GM23338 (cell line): ENCODE measurements around the gene VEGFA. TPM values are rescaled to one million over a fixed set of nuclear protein-coding genes. Genes with fewer than 3 reads are reported as not detected.

ENCODE experiments used
- ATAC-seq: fragments of 200-7000 bp; cut with Tn5 transposase; 3 replicates; pipeline ENCODE4 v1.9.1; 2020
- DNase-seq: peaks from one replicate; pipeline ENCODE4 v3.0.0-alpha.2; 2015; ENCODE audit warnings: low spot score
- H2AFZ ChIP-seq: fragments of 200-600 bp; sonication (generic); 2 replicates; pipeline ENCODE4 v1.8.0; 2016; ENCODE audit warnings: antibody characterized with exemption, mild to moderate bottlenecking, moderate library complexity
- H3F3A ChIP-seq: fragments of 200-600 bp; sonication (generic); replicated peaks from 2 replicates; pipeline ENCODE4 v1.8.0; 2017; ENCODE audit warnings: antibody characterized with exemption, mixed run types, low read depth
- H3K27ac ChIP-seq: fragments of 200-600 bp; sonication (generic); 2 replicates; pipeline ENCODE4 v1.6.1; 2016; ENCODE audit warnings: low read depth
- H3K27me3 ChIP-seq: fragments of 200-600 bp; sonication (generic); 2 replicates; pipeline ENCODE4 v1.8.0; 2016; ENCODE audit warnings: mild to moderate bottlenecking, mixed run types, moderate library complexity; ENCODE audit not compliant: insufficient read depth
- H3K36me3 ChIP-seq: fragments of 200-600 bp; sonication (generic); 2 replicates; pipeline ENCODE4 v1.8.0; 2016; ENCODE audit warnings: mild to moderate bottlenecking; ENCODE audit not compliant: insufficient read depth
- H3K4me1 ChIP-seq: fragments of 200-600 bp; sonication (generic); 2 replicates; pipeline ENCODE4 v1.8.0; 2016; ENCODE audit warnings: mild to moderate bottlenecking, moderate library complexity; ENCODE audit not compliant: insufficient read depth
- H3K4me2 ChIP-seq: fragments of 200-600 bp; sonication (generic); 2 replicates; pipeline ENCODE4 v1.7.1; 2017; ENCODE audit warnings: mixed run types
- H3K4me3 ChIP-seq: fragments of 200-600 bp; sonication (generic); 2 replicates; pipeline ENCODE4 v1.6.1; 2016; ENCODE audit warnings: mixed run types
- H3K79me2 ChIP-seq: fragments of 200-600 bp; sonication (generic); replicated peaks from 2 replicates; pipeline ENCODE4 v1.8.0; 2017; ENCODE audit warnings: mild to moderate bottlenecking; ENCODE audit not compliant: insufficient read depth
- H3K9me2 ChIP-seq: fragments of 200-600 bp; sonication (generic); 2 replicates; pipeline ENCODE4 v1.8.0; 2017; ENCODE audit not compliant: insufficient read depth
- H4K20me1 ChIP-seq: fragments of 200-600 bp; sonication (generic); replicated peaks from 2 replicates; pipeline ENCODE4 v1.8.0; 2017; ENCODE audit warnings: mild to moderate bottlenecking; ENCODE audit not compliant: insufficient read depth
- H3K27ac Mint-ChIP-seq: 2 replicates; pipeline ENCODE4 v1.8.0; 2020; ENCODE audit warnings: inconsistent platforms, mild to moderate bottlenecking, moderate library complexity, mixed read lengths
- H3K27me3 Mint-ChIP-seq: 3 replicates; pipeline ENCODE4 v1.8.0; 2022; ENCODE audit warnings: low read depth, mild to moderate bottlenecking, moderate library complexity, mixed read lengths, inconsistent platforms; ENCODE audit not compliant: insufficient read depth, poor library complexity
- H3K36me3 Mint-ChIP-seq: 3 replicates; pipeline ENCODE4 v1.8.0; 2021; ENCODE audit warnings: low read depth, mild to moderate bottlenecking, inconsistent platforms, moderate library complexity, mixed read lengths
- H3K4me1 Mint-ChIP-seq: 3 replicates; pipeline ENCODE4 v1.8.0; 2020; ENCODE audit warnings: mild to moderate bottlenecking, inconsistent platforms, mixed read lengths
- H3K4me3 Mint-ChIP-seq: 3 replicates; pipeline ENCODE4 v1.8.0; 2021; ENCODE audit warnings: moderate library complexity, mild to moderate bottlenecking, inconsistent platforms, mixed read lengths
- H3K9me3 Mint-ChIP-seq: 3 replicates; pipeline ENCODE4 v1.8.0; 2020; ENCODE audit warnings: moderate library complexity, mild to moderate bottlenecking, inconsistent platforms, mixed read lengths
- CREB1 ChIP-seq: fragments of 250-450 bp; sonication (Bioruptor Pico); IDR thresholded peaks from 2 replicates; pipeline ENCODE4 v1.5.0; 2020; ENCODE audit warnings: low read depth, mild to moderate bottlenecking, moderate library complexity
- CTCF ChIP-seq, 2 experiments: fragments of 200-600 bp in 1 of 2; sonication (generic) in 1 of 2; conservative IDR thresholded peaks; 2 replicates each; pipeline versions ENCODE4 v1.5.1 to v1.6.1; 2016 to 2017; ENCODE audit warnings: antibody characterized with exemption in 2 of 2, low read depth in 2 of 2, mild to moderate bottlenecking in 2 of 2, moderate library complexity in 1 of 2
- ETS1 ChIP-seq: IDR thresholded peaks from 2 replicates; pipeline ENCODE4 v1.6.1; 2016; ENCODE audit warnings: antibody characterized with exemption
- JUNB ChIP-seq: IDR thresholded peaks from one replicate; pipeline ENCODE4 v1.6.1; 2016; ENCODE audit warnings: antibody characterized with exemption; ENCODE audit not compliant: unreplicated experiment
- POLR2AphosphoS5 ChIP-seq: IDR thresholded peaks from 2 replicates; pipeline ENCODE4 v1.6.1; 2016; ENCODE audit warnings: antibody characterized with exemption, low read depth
- REST ChIP-seq: IDR thresholded peaks from one replicate; pipeline ENCODE4 v1.6.1; 2018; ENCODE audit warnings: antibody characterized with exemption; ENCODE audit not compliant: unreplicated experiment
- STAT1 ChIP-seq: IDR thresholded peaks from one replicate; pipeline ENCODE4 v1.6.1; 2016; ENCODE audit warnings: antibody characterized with exemption; ENCODE audit not compliant: unreplicated experiment
- ZNF114 ChIP-seq: fragments of 250-450 bp; sonication (Bioruptor Pico); IDR thresholded peaks from 2 replicates; pipeline ENCODE4 v1.5.0; 2020; ENCODE audit warnings: mild to moderate bottlenecking, moderate library complexity
- ZNF331 ChIP-seq: fragments of 250-450 bp; sonication (Bioruptor Pico); IDR thresholded peaks from 2 replicates; pipeline ENCODE4 v1.5.0; 2020; ENCODE audit warnings: low read depth, mild to moderate bottlenecking, moderate library complexity
- polyA plus RNA-seq: library from polyadenylated mRNA; unstranded; fragments of >200 nt; fragmentation: Nextera tagmentation; extraction: Ambion mirVana; gene quantifications from 2 replicates; pipeline ENCODE4 v1.2.1, GENCODE V29; 2016
- total RNA-seq: library from RNA; depleted of rRNA; stranded (reverse); fragments of >200 nt; shearing (Covaris generic); gene quantifications from 2 replicates; pipeline ENCODE4 v1.2.3, GENCODE V29; 2014

Gene VEGFA
- total and polyA plus RNA-seq, 2 experiments from 2014 or later, result 10.9 to 61.1 TPM

GRCh38 chr6:43771858-43772680, 2.1 kb downstream of the VEGFA start:
- H3K4me3 ChIP-seq, result peak overlapping the region; percentile 99
- Mint-ChIP-seq H3K27me3 (peaks cover 23% of the 10 kb centered on the region), H3K4me1 (peaks cover 39% of the 10 kb centered on the region), H3K9me3 (peaks cover 3% of the 10 kb centered on the region; the same call in 1 of the 3 replicates), H3K36me3 (peaks cover 35% of the 10 kb centered on the region), H3K27ac (peak overlapping the region; percentile 99), H3K4me3 (peak overlapping the region; percentile 98)
- H3K4me1 ChIP-seq, result peaks cover 42% of the 10 kb centered on the region
- H3K27me3 ChIP-seq, result no peaks in the 10 kb centered on the region
- no peak for TF ChIP-seq STAT1
- TF ChIP-seq CTCF (conservative IDR thresholded peaks at IDR 0.05; ENCODE audit: low read depth in 2 of 2), result no peak
- no peak for TF ChIP-seq JUNB
- no peak for TF ChIP-seq CREB1 (CRISPR knock-in tag)
- no peak for TF ChIP-seq REST
- peak overlapping the region; percentile 93 for H3K27ac ChIP-seq
- ATAC-seq (peak; percentile 8), DNase-seq (peak; percentile 76)
- H3K9me2 ChIP-seq, result no peaks in the 10 kb centered on the region
- H3K4me2 ChIP-seq, result peak overlapping the region; percentile 100
- peaks cover 20% of the 10 kb centered on the region; the same call in 1 of the 2 replicates for H4K20me1 ChIP-seq
- 0 out of 2 replicates have a peak, but pooled peaks cover under 1% of the 10 kb centered on the region for H3K36me3 ChIP-seq
- peaks cover 58% of the 10 kb centered on the region for H3K79me2 ChIP-seq
- no peak overlapping the region for H2AFZ ChIP-seq
- H3F3A ChIP-seq, result no peaks in the 10 kb centered on the region

GRCh38 chr6:43772681-43773049, 2.7 kb downstream of the VEGFA start:
- peak; percentile 66 for DNase-seq
- H3K4me1 Mint-ChIP-seq, result peaks cover 34% of the 10 kb centered on the region
- peaks cover 23% of the 10 kb centered on the region for H3K27me3 Mint-ChIP-seq
- peak; percentile 4 for ATAC-seq
- peaks cover 41% of the 10 kb centered on the region for H3K36me3 Mint-ChIP-seq
- no peaks in the 10 kb centered on the region for H3F3A ChIP-seq
- H3K27ac ChIP-seq, result peak overlapping the region; percentile 93
- no peak overlapping the region for H2AFZ ChIP-seq
- H3K4me3 ChIP-seq, result peak overlapping the region; percentile 99
- H3K4me2 ChIP-seq, result peak overlapping the region; percentile 100
- no peaks in the 10 kb centered on the region for H3K27me3 ChIP-seq
- H3K36me3 ChIP-seq, result peaks cover 6% of the 10 kb centered on the region; the same call in 1 of the 2 replicates
- peaks cover 61% of the 10 kb centered on the region for H3K79me2 ChIP-seq
- peak overlapping the region; percentile 98 for H3K4me3 Mint-ChIP-seq
- peak overlapping the region; percentile 99 for H3K27ac Mint-ChIP-seq
- peaks cover 25% of the 10 kb centered on the region; the same call in 1 of the 2 replicates for H4K20me1 ChIP-seq
- peaks cover 3% of the 10 kb centered on the region; the same call in 1 of the 3 replicates for H3K9me3 Mint-ChIP-seq
- H3K4me1 ChIP-seq, result peaks cover 36% of the 10 kb centered on the region
- H3K9me2 ChIP-seq, result no peaks in the 10 kb centered on the region
- no peak for TF ChIP-seq ETS1
- no peak for TF ChIP-seq ZNF331 (CRISPR knock-in tag)
- TF ChIP-seq CTCF (conservative IDR thresholded peaks at IDR 0.05; ENCODE audit: low read depth in 2 of 2), result peak in 1 of 2 experiments; percentile 45; a peak in 3 of 4 replicates
- TF ChIP-seq POLR2AphosphoS5, result 0 out of 2 replicates have a peak, but pooled peaks have one; percentile 44
- TF ChIP-seq CREB1 (CRISPR knock-in tag), result no peak
- no peak for TF ChIP-seq ZNF114 (CRISPR knock-in tag)
- no peak for TF ChIP-seq STAT1
